Neutrophil (primary cell): ENCODE measurements around the gene ANKRD11.
"Not testable (repeated sequence)": the region's sequence is repeated elsewhere in the genome, so short reads cannot be mapped to it uniquely, and the experiment has no call there.

Experiments
- H3K27ac ChIP-seq: fragments of 200-600 bp; sonication (generic); 2 replicates; pipeline ENCODE4 v1.5.1; 2016; ENCODE audit warnings: mild to moderate bottlenecking, moderate library complexity
- H3K27me3 ChIP-seq: fragments of 200-600 bp; sonication (generic); 2 replicates; pipeline ENCODE4 v1.6.0; 2016; ENCODE audit warnings: mild to moderate bottlenecking
- H3K36me3 ChIP-seq: fragments of 200-600 bp; sonication (generic); 2 replicates; pipeline ENCODE4 v1.5.1; 2017
- H3K4me1 ChIP-seq, 2 experiments: fragments of 200-600 bp in 1 of 2; sonication (generic) in 1 of 2; 1 replicate in 1 of 2; 2 replicates in 1 of 2; pipeline versions ENCODE4 v1.5.1 to v1.6.1; 2013 to 2016; ENCODE audit warnings: low read depth in 1 of 2, low read length in 1 of 2, mild to moderate bottlenecking in 1 of 2, moderate library complexity in 1 of 2; ENCODE audit not compliant: control insufficient read depth in 1 of 2, insufficient read depth in 1 of 2
- H3K4me3 ChIP-seq, 2 experiments: fragments of 200-600 bp in 1 of 2; sonication (generic) in 1 of 2; 1 replicate in 1 of 2; 2 replicates in 1 of 2; pipeline ENCODE4 v1.5.1; 2013 to 2016; ENCODE audit warnings: low read depth in 1 of 2, low read length in 1 of 2, mild to moderate bottlenecking in 1 of 2, moderate library complexity in 1 of 2
- H3K9me3 ChIP-seq: fragments of 200-600 bp; sonication (generic); 2 replicates; pipeline ENCODE4 v1.5.1; 2016
- CTCF ChIP-seq: fragments of 200-600 bp; sonication (generic); IDR thresholded peaks from 2 replicates; pipeline ENCODE4 v1.5.1; 2016; ENCODE audit warnings: antibody characterized with exemption

The ANKRD11 gene

GRCh38 chr16:89330177-89330856 is 160.0 kb downstream of the ANKRD11 start:
- no peaks in the 10 kb centered on the region for H3K9me3 ChIP-seq
- peak overlapping the region; percentile 53 to 58 for H3K4me3 ChIP-seq
- no peak for TF ChIP-seq CTCF
- H3K36me3 ChIP-seq = peaks cover 4% of the 10 kb centered on the region
- peak overlapping the region; percentile 98 for H3K27ac ChIP-seq
- peaks cover 62 to 64% of the 10 kb centered on the region in 2 experiments for H3K4me1 ChIP-seq
- no peaks in the 10 kb centered on the region for H3K27me3 ChIP-seq

- Histone ChIP-seq H3K4me3 (peak overlapping the region; percentile 53 to 58), H3K27ac (peak overlapping the region; percentile 98), H3K4me1 (peaks cover 60 to 62% of the 10 kb centered on the region in 2 experiments)
- not testable (repeated sequence) for H3K9me3 ChIP-seq, H3K36me3 ChIP-seq, H3K27me3 ChIP-seq
Measured at GRCh38 chr16:89329830-89330176, 160.6 kb downstream of the ANKRD11 start.

- H3K4me3 ChIP-seq, H3K9me3 ChIP-seq, H3K27me3 ChIP-seq, H3K36me3 ChIP-seq: not testable (repeated sequence)
- Histone ChIP-seq H3K27ac (peak overlapping the region; percentile 98), H3K4me1 (peaks cover 51 to 52% of the 10 kb centered on the region in 2 experiments)
Measured at GRCh38 chr16:89328412-89329400, 161.7 kb downstream of the ANKRD11 start.

- peak overlapping the region; percentile 42 to 47 for H3K4me3 ChIP-seq
- no peak for TF ChIP-seq CTCF
- H3K27me3 ChIP-seq = no peaks in the 10 kb centered on the region
- H3K27ac ChIP-seq = peak overlapping the region; percentile 94
- peaks cover 60 to 63% of the 10 kb centered on the region in 2 experiments for H3K4me1 ChIP-seq
- H3K9me3 ChIP-seq = no peaks in the 10 kb centered on the region
- peaks cover 4% of the 10 kb centered on the region for H3K36me3 ChIP-seq
Measured at GRCh38 chr16:89326721-89327120, 163.6 kb downstream of the ANKRD11 start.

GRCh38 chr16:89325861-89326471 is 164.4 kb downstream of the ANKRD11 start:
- Histone ChIP-seq H3K27me3 (no peaks in the 10 kb centered on the region), H3K27ac (peak overlapping the region; percentile 94)

More at GRCh38 chr16:89325861-89326471, 164.4 kb downstream of the ANKRD11 start:
- TF ChIP-seq CTCF = peak; percentile 15
- Histone ChIP-seq H3K36me3 (peaks cover 4% of the 10 kb centered on the region), H3K4me1 (peaks cover 55 to 57% of the 10 kb centered on the region in 2 experiments), H3K9me3 (no peaks in the 10 kb centered on the region), H3K4me3 (peak overlapping the region; percentile 42 to 47)
